Activated CD8-positive, alpha-beta memory T cell treated with anti-CD3 and anti-CD28 coated beads, Interleukin-2, amount 50 U/mL, for 48 hours (primary cell): ENCODE results near the gene OR5T2.
"Not testable (repeated sequence)": the region's sequence is repeated elsewhere in the genome, so short reads cannot be mapped to it uniquely, and the experiment has no call there.

ENCODE experiments used
- DNase-seq: peaks from one replicate; pipeline ENCODE4 v3.0.0-alpha.2; 2020

OR5T2 gene

DNA sequence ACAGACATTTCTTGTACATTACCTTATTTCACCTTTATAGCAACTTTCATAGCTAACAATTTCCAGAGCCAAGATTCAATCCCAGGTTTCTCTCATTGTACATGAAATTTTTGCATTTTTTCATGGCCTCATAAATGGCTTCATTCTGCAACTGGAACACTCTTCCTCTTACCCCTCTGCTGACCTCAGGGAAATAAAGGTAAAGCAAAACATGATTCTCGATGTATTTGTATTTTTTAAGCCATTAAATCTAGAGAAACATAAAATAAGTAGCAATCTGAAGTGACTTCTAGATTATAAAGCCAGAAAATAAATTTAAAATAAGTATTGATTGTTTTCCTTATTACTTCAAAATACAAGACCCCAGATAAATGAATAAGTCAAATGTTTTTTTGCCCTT lies at the start of gene OR5T2:
Gene OR5T2, minus strand, starts transcription at position 101 of the 400 bp plus-strand sequence. CDS start 1,193 bp downstream, outside the sequence.
- DNase-seq = no peak

DNA sequence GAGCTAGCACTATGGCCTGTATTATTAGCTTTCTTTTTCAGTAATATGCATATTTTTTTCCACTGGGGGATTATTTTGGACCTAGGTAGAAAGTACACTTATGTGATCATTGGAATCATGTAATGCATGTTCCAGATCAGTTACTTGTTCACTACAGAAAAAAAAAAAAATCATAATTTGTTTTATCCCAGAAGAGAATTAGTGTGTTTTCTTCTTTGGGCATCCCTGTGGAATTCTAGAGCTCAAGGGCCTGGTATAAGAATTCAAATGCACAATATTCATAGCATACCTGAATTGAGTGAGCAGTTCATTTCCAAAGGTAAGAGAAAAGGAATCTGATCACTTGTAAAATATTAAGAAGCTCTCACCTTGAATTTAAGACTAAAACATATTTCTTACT lies 39.8 kb upstream of the OR5T2 start, which contains the start of gene OR5T1:
Gene OR5T1, plus strand, starts transcription at position 301 of the 400 bp plus-strand sequence. CDS start 1,485 bp downstream, outside the sequence.
- DNase-seq = no peak

DNA sequence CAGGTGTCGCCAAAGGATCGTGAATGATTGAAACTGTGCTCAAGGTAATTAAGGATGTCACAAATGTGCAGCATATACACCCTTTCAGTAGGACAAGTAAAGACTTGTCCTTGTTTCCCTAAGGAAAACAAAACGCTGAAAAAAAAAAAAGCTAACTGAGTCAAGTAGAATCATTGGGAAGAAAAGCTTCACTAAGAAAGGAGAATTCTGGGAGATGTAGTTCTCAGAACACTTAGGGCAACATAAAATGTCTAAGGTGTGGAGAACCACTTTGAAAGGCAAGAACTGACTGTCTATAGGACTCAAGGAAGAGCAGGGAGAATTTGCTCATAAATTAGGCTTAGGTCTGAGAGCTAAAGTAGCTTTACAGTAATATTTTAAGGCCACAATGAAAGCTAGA lies 37.0 kb upstream of the OR5T2 start:
- DNase-seq = no peak

DNA sequence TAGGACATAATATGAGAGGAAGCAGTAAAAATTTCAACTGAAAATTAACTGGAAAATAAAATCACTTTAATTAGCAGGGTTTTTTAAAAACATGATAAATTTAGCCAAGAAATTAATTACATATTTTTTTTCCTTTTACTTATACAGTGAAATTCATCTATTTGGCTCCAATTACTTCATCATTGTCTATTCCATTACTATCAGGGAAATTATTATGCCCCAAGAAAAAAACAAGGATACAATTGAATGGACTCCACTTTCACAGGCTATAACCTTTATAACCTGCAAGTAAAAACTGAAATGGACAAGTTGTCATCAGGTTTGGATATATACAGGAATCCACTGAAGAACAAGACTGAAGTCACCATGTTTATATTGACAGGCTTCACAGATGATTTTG lies 17.9 kb upstream of the OR5T2 start, which contains the start of gene OR5T3:
Gene OR5T3, plus strand, starts transcription at position 301 of the 400 bp plus-strand sequence. Its CDS starts 0 bp downstream, at position 301.
- no peak for DNase-seq

DNA sequence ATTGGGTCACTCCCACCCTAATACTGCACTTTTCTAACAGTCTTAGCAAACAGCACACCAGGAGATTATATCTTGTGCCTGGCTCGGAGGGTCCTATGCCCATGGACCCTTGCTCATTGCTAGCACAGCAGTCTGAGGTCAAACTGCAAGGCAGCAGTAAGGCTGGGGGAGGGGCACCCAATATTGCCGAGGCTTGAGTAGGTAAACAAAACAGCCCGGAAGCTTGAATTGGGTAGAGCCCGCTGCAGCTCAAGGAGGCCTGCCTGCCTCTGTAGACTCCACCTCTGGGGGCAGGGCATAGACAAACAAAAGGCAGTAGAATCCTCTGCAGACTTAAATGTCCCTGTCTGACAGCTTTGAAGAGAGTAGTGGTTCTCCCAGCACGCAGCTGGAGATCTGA lies 14.3 kb downstream of the OR5T2 start:
- DNase-seq = not testable (repeated sequence)

DNA sequence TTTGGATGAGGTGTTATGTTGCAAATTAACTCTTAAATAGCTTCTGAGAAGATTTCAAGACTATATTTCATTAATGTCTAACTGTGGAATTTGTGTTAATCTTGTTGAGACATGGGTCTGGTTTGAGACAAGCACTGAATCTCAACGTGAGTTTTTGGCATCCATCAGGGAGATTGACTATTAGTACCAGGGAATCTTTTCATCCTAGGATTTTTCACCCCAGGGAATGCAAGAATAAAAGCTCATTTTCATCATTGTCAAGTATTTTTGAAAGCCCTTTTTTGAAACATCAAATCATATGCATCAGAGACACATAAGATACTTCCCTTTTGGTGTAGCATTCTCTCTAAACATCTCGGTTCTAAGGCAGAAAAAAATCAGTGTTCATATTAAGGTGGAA lies 19.5 kb downstream of the OR5T2 start:
- DNase-seq = no peak

DNA sequence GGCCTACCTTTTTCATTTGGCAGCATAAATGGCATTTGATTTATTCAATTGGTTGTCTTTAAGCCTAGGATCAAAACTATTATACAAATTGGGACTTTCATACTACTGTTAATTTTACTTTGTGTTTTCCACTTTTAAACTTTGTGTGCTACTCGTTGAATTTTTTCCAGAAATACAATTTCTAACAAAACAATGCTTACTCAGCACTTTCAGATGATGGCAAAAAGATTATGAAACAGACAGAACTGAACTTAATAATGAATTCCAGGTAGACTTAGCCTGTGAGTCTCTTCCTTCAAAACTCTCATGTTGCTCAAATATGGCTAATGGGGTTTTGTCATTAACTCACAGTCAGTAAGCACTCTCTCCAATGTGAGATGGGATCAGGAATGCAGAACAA lies 26.3 kb downstream of the OR5T2 start:
- no peak for DNase-seq

DNA sequence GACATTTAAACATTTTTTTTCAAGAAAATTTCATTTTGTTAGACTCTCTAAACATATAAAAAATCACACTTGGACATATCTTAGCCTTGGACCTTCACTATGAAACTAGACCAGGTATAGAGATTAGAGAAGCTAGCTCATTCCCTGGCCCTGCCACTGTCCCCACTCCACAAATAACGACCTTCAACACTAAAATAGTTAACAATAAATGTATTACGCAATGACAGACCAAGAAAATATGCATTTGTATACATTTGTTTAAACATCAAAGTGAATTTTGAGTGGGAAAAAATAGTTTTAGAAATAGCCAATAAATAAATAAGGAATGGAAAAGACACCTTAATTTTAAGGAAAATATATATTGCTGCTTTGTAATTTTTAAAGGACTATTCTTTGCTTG lies 36.7 kb downstream of the OR5T2 start:
- DNase-seq = no peak

DNA sequence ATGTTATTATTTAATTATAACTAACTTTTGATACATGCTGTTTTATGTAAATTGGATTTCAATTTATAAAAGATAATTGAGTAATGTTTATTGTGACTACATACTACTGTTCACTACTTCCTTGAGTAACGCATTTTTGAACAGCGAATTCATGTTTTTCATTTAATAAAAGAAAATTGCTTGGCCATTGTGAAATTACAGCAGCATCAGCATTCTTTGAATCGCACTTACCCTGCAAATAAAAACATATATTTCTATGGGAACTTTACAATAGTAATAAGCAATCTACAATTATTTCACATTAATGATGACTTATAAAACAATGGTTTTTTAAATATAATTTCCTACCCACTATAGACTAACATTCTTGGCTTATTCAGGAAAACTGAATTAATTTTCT lies 37.4 kb downstream of the OR5T2 start:
- no peak for DNase-seq

DNA sequence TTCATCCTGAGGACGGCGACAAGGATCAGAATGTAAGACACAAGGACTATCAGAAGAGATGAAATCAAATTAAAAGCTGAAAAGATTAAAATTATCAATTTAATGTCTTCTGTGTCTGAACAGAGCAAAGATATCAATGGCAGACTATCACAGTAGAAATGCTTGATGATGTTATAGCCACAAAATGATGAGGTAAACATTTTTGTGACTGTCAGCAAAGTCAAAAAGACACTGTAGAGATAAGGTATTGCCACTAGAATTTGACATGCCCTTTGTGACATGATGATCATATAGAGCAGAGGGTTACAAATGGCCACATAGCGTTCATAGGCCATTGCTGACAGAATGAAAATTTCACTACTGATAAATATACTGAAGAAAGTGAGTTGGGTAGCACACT lies 45.5 kb downstream of the OR5T2 start:
- DNase-seq = no peak

DNA sequence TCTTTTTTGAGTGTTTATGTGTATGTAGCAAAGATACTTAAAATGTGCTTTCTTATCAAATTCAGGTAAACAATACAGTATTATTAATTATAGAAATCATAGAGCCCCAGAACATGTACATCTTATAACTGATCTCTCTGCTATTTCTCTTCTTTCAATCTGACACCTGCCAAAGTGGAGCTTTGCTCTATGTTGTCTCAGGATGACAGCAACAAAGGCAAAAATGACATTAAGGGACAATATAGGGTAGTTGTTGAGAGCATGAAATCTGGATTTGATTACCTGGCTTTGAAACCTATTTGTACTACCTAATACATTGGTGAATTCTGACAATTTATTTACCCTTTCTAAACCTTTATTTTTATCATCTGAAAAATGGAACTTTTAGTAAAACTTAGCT lies 50.6 kb downstream of the OR5T2 start:
- no peak for DNase-seq
